Measurements from ENCODE around the gene BUB1B. TPM values are rescaled to one million over a fixed set of nuclear protein-coding genes. Genes with fewer than 3 reads are reported as not detected.
"Not testable (repeated sequence)": the region's sequence is repeated elsewhere in the genome, so short reads cannot be mapped to it uniquely, and the experiment has no call there.

BUB1B gene
- total RNA-seq, 1 donor from 2014 or later: 17.6 TPM

DNA sequence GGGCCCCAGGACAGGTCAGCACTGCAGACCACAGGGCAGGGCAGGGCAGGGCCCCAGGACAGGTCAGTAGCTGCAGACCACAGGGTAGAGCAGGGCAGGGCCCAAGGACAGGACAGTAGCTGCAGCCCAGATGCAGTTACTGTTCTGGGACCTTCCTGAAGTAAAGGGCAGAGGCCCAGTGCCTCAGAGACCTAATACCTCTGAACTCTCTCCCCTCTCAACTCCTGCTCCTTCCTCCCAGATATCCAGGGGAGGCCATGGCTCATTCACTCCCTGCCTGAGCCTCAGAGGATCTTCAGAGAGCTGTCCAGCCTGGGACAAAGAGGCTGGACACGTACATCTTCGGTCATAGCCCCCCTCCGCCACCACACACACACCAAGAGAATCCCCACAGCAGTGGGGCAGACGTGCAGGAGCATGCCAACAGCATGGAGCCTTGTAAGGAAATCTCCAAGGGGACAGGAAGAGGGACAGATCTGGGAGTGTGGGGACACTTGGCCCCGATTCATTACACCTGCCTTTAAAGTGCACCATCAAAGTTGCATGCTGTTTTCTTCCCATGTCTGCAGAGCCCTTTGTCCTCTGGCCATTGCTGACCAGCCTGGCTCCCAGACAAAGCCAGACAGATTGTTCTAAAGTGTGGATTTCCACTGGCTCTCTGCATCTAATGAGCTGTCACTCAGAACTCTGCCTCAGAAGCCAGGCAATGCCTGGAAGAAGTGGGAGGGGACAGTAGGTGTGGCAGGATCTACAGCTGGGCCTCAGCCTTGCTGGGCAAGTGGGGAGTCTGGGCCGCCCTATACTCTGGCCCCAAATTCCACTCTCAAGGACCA is 24.2 kb upstream of the BUB1B start:
- no peak for DNase-seq

DNA sequence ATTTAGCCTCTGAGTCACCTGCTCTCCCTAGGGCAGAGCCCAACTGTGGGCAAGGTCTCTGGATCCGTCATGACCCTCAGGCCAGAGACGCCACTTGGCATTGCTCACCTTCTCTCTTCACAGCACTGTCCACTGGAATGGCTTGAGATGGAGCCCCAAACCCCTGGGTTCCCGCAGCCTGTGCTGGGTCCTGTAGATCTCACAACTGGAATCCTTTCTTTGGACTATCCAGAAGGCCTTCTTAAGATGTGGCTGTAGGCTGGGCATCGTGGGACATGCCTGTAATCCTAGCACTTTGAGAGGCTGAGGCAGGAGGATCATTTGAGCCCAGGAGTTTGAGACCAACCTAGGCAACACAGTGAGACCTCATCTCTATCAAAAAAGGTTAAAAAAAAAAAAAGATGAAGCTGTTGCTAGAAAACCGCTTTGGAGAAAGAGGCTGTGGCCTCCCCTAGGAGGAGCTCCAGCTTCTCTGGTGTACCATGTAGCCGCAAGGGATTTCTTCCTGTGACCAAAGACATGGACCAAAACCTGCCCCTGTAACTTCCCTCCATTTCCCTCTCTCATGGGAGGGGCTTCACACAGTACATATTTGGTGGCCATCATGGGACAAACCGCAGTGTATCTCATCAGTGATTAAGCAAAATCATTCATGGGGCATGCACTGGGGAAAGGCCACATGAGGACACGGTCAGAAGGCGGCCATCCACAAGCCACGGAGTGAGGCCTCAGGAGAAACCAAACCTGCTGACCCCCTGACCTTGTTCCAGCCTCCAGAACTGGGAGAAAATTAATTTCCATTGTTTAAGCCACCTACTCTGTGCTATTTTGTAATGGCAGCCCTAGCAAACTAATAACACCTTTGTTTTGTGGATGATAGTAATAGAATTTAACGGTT is 23.3 kb upstream of the BUB1B start:
- no peak for DNase-seq

DNA sequence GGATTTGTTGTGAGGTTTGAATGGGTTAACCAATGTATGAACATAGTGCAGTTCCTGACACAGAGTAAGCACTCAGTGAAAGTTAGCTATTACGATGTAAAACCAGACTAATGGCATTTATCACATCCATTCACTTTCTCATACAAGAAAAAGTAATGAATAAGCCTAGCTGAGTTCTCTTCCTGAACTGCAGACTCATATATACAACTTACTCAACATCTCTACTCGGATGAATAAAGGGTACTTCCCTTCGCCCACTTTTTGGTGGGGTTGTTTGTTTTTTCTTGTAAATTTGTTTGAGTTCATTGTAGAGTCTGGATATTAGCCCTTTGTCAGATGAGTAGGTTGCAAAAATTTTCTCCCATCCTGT is 22.7 kb upstream of the BUB1B start:
- DNase-seq: not testable (repeated sequence)

DNA sequence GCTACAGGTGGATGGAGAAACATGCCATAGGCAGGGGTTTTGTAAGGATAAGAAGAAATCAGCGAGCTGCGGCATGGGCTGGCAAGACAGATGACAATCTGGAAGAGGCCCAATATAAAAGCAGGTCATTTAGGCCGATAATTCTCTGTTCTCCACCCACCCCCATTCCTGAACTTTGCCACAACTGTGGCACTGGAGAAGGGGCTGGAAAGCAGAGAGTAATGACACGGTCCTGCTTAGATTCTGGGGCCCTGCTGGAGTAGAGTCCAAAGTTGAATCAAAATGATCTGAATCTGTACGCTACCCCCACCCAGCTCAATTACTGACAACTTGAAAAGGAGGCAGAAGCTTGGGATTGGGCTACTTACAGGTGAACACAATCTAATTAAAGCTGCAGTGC is 18.4 kb upstream of the BUB1B start:
- DNase-seq: no peak

DNA sequence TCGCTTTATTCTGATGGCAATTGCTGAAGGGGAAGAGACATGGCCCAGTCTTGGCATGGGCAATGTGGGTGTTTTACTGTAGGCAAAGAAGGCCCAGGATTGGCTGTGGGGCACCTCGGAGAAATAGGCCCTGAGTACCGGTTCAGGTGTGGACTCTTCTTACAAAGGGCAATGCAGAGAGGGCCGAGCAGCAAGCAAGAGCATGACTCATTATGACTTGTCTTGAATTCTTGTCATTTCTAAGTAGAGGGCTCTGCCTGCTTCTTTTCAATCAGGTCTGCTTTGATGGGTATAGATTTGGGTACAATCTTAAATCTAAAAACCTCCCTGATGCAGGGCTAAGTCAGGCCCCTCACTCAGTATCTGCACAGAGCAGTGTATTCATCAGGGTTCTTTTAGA is 14.8 kb upstream of the BUB1B start:
- no peak for DNase-seq

DNA sequence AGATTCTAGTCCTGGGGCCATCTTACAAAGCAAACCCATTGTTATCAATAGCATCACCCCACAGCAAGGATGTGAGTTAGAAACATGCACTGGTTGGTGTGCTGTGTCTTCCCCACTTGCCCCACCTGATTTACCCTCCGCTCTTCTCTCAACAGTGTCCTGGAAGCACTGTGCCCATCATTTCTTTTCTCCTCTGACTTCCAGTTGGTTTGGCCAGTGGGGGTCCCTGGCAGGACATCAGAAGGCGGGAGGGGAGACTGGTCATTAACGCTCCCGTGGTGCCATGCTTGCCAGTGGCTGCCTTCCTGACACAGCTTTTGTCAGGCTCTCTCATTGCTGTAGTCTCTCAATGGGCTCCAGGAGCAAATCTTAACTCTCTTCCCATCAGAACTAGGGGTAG is 11.5 kb upstream of the BUB1B start:
- no peak for DNase-seq

DNA sequence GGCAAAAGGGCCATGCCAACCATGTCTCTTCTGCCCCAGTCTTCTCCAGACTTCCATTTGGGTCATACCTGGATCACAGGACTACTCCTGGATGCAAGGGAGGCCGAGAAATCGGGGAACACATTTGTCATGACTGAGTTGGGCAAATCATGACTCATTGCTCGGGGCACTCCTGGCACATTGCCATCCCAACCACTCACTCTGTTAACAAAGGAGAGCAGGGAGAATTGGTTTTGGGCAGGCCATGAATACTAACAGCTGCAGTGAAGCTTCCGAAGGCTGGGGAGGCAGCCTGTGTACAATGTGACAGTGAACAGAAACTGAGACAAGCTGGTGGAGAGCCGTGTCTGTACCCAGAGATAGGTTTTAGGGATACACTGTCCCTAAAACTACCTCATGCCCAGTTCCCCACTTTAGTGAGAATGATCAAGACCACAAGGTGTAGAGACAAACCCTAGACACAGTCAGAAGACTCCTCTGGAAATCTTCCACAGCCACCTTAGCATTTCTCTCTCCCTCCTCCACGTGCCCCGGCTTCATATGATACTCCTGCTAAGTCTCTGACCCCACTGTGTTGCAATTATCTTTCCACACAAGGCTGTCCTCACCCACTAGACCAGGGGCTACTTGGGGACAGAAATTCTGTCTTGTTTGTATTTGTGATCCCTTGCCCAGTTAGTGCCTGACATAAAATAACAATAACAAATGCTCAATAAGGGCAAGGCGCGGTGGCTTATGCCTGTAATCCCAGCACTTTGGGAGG is 10.5 kb upstream of the BUB1B start:
- no peak for DNase-seq

DNA sequence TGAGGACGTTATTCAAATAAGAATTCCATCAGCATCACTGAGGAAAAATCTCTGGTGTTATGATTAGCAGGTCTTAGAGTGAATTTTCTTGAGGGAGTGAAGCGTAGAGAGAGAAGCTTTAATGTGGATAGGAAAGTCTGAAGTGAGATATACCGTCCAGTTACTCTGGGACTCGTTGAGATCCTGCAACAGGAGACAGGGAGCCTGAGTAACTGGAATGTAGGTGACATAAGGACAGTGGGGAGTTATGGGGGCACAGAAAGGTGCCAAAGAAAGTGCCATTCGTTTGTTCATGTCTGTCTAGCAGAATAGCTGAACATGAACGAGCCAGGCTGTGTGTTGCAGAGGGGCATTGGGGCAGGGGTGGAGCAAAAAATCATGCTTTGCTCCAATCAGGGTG is 9.4 kb upstream of the BUB1B start:
- no peak for DNase-seq

DNA sequence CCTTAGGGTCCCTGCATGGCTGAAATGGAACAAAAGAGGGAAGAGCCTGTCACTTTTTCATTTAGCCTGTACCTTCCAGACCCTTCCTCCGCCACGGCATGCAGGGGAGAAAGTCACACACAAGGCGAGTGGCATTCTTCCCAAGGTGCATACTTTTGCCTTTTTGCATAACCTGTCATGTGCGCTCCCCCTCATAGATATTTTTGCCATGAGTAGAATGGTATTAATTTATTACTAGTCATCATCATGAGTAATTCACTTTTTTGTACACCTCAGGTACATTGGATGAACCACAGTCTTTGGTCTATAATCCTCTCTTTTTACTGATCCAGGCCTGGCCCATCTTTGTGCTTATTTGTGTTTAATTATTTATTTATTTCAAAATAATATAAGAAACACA is 8.9 kb upstream of the BUB1B start:
- DNase-seq: no peak

DNA sequence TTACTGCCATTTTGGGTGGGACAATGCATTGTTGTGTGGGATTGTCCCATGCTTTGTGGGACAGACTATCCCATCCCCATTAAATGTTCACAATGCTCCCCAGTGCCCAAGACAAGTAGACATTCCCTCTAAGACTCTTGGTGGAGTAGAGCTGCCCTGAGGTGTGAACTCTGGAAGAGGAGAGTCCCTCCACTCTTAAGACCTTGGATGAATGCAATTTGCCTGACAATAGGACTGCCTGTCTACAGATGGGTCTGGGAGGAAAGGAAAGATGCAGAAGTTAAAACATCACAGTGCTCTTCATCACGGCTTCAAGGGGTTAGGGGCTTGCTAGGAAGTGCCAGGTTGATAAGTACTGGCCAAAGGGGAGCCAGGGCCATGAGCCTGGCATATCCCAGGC is 6.0 kb upstream of the BUB1B start:
- not testable (repeated sequence) for DNase-seq

DNA sequence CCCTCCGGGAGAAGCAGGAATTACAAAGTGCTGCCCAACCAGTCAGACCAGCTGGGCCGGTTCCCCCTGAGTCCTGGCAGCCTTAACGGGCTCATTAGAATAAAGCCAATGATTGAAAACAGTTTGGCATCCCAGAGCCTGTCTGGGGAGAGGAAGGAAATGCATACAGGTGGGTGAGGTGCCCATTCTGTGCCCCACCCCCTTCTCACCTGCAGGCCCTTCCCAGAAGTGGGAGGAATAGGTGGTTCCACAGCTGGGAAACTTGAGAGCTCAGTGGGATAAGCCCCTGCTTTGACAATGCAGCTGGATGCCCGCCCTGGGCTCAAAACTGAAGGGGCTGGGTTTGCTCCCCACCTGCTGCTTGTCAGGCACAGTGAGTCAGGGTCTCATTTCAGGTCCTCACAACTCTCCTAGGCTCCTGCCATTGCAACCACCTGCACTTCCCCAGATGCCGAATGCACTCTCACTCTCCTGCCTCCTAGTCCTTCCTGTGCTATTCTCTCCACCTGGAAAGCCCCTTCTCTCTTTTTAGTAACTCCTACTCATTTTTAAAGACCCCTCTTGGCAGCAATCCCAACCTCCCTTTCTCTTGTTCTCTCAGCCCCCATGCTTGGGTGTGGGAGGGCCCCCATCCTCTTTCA is 5.5 kb upstream of the BUB1B start:
- DNase-seq: no peak

DNA sequence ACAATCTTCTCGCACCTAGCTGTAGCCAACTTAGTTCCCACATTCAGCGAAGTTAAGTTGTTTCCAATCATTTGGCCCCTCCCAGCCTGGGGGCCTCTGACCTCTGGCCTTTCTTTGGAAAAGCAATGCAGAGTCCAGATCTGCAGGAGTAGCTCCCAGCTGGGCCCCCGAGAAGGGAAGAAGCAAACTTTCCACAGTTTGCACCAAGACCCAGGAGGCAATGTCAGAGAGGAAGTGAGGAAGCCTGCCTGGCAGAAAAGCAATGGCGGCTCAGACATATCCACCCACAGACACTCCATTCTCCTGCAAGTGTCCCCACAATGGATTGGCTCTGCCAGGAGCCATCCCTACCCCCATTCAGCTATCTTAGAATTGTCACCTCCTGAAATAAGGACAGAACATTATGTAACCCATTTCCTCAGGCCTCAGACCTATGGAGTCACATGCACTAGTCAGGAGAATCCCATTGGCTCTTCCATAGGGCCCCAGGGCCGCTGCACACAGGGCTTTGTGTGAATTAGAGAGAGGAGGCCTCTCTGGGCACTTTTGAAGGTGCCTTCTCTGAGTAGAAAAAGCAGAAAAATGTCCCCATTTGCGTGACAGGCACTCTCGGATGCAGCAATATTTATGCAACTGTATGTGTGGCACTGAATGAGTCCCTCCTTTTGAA is 3.0 kb upstream of the BUB1B start:
- no peak for DNase-seq

DNA sequence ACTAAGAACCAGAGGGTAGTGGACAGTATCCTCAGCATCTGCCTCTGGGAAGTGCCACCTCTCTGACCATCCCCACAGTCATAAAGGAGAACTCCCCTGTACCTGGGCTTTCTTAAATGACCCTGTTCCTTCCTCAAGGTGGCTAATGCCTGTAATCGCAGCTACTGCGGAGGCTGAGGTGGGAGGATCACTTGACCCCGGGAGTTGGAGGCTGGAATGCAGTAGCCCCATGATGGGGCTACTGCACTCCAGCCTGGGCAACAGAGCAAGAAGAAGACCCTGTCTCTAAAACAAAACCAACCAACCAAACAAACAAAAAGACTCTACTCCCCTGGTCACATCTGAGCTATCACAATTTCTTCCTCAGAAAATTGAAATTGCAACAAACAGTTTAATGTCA is 848 bp upstream of the BUB1B start:
- DNase-seq: no peak

DNA sequence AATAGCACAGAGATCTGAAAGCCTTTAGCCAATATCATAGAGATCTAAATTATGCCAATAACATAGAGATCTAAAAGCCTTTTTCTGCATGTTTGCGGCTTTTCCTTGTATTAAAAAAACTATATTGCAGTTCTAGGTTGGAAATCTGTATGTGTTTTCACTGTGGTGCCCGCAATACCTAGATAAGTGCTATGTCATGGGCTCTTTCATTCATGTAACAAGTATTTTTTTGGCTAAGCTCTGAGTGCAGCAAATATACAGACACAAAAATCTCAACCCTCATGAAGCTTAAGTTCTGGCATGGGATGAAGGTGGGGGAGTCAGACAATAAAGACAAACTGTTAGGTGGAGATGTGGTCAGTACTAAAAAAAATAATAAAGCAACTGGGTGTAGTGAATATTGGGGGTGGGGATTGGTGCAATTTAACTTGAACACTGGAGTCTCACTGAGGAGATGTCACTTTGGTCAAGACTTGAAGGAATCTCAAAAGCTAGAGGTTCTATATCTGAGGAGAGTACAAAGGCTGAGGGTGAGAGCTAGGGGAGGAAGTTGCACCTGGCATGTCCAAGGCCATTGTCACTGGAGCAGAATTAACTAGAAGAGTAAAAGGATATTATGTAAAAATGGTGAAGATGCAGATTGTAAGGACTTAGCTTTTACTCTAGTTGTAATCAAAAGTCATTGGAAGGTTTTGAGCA is 973 bp downstream of the BUB1B start:
- no peak for DNase-seq

DNA sequence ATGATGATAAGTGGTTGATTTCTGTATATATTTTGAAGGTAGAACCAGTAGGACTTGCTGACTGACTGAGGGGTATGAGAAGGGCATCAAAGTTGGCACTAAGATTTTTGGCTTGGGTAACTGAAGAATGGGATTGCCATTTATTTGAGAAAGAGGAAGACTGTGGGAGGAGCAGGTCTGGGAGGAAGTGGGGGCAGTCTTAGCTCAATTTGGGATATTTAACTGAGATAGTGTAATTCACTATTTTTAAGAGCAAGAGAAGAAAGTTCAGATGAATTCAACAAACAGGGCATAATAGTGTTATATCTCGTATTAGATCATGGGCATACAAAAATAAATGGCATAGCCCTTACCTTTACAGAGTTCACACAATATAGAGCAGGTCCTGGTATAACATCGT is 1.7 kb downstream of the BUB1B start:
- no peak for DNase-seq

DNA sequence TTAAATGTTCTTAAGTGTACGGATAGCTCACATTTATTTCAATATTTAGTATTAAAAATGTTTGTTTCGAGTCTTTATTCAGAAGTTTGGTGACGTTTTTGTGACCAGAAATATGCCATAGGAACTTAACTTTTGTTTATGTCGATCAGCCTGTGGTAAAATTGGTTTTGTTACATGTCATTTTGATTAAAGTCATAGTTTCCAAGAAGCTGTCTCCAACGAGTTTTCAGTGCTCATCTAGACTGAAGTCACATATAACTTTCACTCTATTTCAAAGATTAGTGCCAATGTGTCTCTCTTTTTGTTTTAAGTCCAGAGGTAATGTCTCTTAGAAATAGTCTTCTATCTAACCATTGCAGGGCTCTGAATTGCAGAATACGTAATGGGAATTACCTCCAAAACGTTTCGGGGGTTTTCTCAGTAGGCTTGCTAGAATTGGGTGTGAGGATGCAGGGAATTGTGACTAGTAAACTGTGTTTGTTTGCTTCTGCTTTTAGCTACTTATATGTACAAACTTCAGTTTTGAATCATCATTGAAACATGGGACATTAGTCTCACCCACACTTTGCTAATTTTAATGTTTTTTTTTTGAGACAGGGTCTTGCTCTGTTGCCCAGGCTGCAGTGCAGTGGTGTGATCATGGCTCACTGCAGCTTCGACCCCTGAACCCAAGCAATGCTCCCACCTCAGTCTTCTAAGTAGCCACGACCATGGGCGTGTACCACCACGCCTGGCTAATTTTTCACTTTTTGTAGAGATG is 3.0 kb downstream of the BUB1B start:
- no peak for DNase-seq

DNA sequence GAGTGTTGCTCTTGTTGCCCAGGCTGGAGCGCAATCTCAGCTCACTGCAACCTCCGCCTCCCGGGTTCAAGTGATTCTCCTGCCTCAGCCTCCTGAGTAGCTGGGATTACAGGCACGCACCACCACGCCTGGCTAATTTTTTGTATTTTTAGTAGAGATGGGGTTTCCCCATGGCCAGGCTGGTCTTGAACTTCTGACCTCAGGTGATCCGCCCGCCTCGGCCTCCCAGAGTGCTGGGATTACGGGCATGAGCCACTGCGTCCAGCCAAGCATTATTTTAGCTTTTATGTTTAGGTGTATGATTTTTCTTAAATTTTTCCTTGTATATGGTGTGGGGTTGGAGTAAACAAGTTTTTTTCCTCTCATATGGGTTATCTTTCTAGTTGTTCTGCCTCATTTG is 6.5 kb downstream of the BUB1B start:
- DNase-seq: not testable (repeated sequence)

DNA sequence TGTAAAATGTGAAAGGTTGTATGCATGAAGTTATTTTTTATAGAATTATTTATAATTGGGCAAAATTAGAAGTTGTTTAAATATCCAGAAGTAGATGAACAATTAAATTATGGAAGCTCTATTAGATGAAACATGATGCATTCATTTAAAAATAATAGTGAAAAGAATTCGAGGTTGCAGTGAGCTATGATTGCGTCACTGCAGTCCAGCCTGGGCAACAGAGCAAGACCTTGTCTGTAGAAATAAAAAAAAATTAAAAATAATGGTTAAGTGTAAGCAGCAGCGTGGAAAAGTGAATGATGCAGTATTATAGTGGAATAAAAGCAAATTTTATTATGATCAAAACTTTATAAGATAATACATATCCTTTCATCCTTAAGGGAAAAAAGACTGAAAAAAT is 14.3 kb downstream of the BUB1B start:
- DNase-seq: no peak

DNA sequence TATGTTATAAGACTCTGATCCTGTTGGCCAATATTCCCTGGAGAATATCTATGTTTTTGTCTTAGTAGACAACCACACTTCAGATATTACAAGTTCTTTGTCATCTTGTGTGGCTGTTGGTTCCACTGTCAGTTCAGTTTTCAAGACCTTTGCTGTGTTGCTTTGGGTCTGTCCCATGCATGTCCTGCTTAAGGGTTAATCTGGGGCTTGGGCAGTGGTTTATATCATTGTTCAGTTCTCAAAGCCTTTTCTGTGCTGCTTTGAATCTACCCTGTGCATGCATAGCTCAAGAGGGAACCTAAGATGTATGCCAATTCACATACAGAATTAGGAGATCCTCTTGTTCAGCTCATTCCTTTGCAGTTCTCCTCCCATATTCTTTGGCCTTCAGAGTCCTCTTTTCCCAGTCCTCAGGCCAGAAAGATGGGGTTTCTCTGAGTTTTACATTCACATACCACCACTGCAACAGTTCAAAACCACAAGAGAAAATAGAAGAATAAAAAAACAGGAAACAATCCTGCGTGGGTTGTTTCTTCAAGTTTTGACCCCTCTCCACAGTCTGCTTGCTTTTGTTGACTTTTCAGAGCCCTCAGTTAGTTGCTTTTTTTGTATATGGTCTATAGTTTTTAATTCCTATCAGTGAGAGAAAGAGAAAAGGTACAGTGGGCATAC is 21.6 kb downstream of the BUB1B start:
- DNase-seq: no peak

All from skin of body (tissue), 2 donors.